Bronchial epithelial cell (primary cell): ENCODE data around the gene SEC16A. TPM values are rescaled to one million over a fixed set of nuclear protein-coding genes. Genes with fewer than 3 reads are reported as not detected.

Experiments
- DNase-seq: peaks from one replicate; pipeline ENCODE4 v3.0.0-alpha.2; 2010; ENCODE audit warnings: low read depth
- FAIRE-seq: peaks from 2 replicates; lab custom pipeline; 2011; peaks lifted over from hg19 to GRCh38; lab: Jason Lieb, UNC
- H3K27me3 ChIP-seq: 2 replicates; pipeline ENCODE4 v1.5.1; 2011; ENCODE audit warnings: low read length; ENCODE audit not compliant: control insufficient read depth, insufficient read depth
- H3K36me3 ChIP-seq: 2 replicates; pipeline ENCODE4 v1.5.1; 2011; ENCODE audit warnings: low read length; ENCODE audit not compliant: control insufficient read depth, insufficient read depth
- H3K4me3 ChIP-seq: 2 replicates; pipeline ENCODE4 v1.5.1; 2011; ENCODE audit warnings: mild to moderate bottlenecking, low read depth, low read length, control low read depth
- total RNA-seq: library from RNA; depleted of rRNA; stranded (reverse); fragments of >200 nt; gene quantifications from 2 replicates; pipeline ENCODE4 v1.2.1, GENCODE V29; 2014
- TF ChIP-seq, protein P1 (sequence below): IDR thresholded peaks from 2 replicates; pipeline ENCODE4 v1.5.1; 2011; ENCODE audit warnings: mild to moderate bottlenecking, moderate library complexity, low read length, control low read depth, inconsistent platforms; ENCODE audit not compliant: insufficient read depth, severe bottlenecking

SEC16A gene
- total RNA-seq, 1 donor from 2014 or later = 13.7 TPM

GRCh38 chr9:136445799-136446198, 37.0 kb downstream of the SEC16A start:
- Histone ChIP-seq H3K36me3 (peaks cover 45% of the 10 kb centered on the region), H3K27me3 (no peaks in the 10 kb centered on the region), H3K4me3 (no peak overlapping the region)
- FAIRE-seq (no peak), DNase-seq (no peak)
- TF ChIP-seq, protein P1, sequence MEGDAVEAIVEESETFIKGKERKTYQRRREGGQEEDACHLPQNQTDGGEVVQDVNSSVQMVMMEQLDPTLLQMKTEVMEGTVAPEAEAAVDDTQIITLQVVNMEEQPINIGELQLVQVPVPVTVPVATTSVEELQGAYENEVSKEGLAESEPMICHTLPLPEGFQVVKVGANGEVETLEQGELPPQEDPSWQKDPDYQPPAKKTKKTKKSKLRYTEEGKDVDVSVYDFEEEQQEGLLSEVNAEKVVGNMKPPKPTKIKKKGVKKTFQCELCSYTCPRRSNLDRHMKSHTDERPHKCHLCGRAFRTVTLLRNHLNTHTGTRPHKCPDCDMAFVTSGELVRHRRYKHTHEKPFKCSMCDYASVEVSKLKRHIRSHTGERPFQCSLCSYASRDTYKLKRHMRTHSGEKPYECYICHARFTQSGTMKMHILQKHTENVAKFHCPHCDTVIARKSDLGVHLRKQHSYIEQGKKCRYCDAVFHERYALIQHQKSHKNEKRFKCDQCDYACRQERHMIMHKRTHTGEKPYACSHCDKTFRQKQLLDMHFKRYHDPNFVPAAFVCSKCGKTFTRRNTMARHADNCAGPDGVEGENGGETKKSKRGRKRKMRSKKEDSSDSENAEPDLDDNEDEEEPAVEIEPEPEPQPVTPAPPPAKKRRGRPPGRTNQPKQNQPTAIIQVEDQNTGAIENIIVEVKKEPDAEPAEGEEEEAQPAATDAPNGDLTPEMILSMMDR = no peak

DNA sequence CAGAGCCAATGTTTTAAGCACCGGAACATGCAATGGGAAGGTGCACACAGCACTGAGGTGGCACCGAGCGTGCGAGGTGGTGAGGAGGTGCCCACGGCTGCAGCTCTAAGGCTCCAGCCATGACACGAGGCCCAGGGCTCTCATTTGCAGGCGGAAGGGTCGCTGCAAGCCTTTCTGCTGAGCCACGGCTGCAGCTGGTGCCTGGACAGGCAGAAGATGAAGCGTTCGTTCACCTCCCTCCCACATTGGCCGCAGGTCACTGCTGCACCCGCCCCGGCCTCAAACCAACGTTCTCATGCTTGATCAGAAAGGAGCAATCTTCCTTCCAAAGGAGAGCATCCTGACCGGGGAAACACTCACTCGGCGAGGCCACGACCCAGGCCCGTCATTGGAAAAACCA, 38.7 kb downstream of the SEC16A start:
- Histone ChIP-seq H3K27me3 (no peaks in the 10 kb centered on the region), H3K4me3 (no peak overlapping the region), H3K36me3 (peaks cover 41% of the 10 kb centered on the region)
- TF ChIP-seq, protein P1 = no peak
- FAIRE-seq = no peak
- no peak for DNase-seq

GRCh38 chr9:136443687-136444086, 39.2 kb downstream of the SEC16A start:
- TF ChIP-seq, protein P1 = no peak
- DNase-seq (no peak), FAIRE-seq (no peak)
- H3K36me3 ChIP-seq = peaks cover 37% of the 10 kb centered on the region
- no peaks in the 10 kb centered on the region for H3K27me3 ChIP-seq
- no peak overlapping the region for H3K4me3 ChIP-seq

GRCh38 chr9:136443087-136443486, 39.8 kb downstream of the SEC16A start:
- H3K36me3 ChIP-seq = peaks cover 37% of the 10 kb centered on the region
- FAIRE-seq = no peak

GRCh38 chr9:136442265-136442664, 40.6 kb downstream of the SEC16A start:
- no peak for DNase-seq

More at GRCh38 chr9:136443087-136443486, 39.8 kb downstream of the SEC16A start:
- Histone ChIP-seq H3K4me3 (no peak overlapping the region), H3K27me3 (no peaks in the 10 kb centered on the region)
- no peak for DNase-seq
- TF ChIP-seq, protein P1 = no peak

More at GRCh38 chr9:136442265-136442664, 40.6 kb downstream of the SEC16A start:
- no peak overlapping the region for H3K4me3 ChIP-seq
- H3K27me3 ChIP-seq = no peaks in the 10 kb centered on the region
- peaks cover 32% of the 10 kb centered on the region for H3K36me3 ChIP-seq
- TF ChIP-seq, protein P1 = no peak
- no peak for FAIRE-seq
